ENCODE results near the gene SLC25A47. TPM values are rescaled to one million over a fixed set of nuclear protein-coding genes. Genes with fewer than 3 reads are reported as not detected.

SLC25A47 gene
- total and polyA plus RNA-seq, 4 donors: 23.7 to 469 (median 291) TPM

DNA sequence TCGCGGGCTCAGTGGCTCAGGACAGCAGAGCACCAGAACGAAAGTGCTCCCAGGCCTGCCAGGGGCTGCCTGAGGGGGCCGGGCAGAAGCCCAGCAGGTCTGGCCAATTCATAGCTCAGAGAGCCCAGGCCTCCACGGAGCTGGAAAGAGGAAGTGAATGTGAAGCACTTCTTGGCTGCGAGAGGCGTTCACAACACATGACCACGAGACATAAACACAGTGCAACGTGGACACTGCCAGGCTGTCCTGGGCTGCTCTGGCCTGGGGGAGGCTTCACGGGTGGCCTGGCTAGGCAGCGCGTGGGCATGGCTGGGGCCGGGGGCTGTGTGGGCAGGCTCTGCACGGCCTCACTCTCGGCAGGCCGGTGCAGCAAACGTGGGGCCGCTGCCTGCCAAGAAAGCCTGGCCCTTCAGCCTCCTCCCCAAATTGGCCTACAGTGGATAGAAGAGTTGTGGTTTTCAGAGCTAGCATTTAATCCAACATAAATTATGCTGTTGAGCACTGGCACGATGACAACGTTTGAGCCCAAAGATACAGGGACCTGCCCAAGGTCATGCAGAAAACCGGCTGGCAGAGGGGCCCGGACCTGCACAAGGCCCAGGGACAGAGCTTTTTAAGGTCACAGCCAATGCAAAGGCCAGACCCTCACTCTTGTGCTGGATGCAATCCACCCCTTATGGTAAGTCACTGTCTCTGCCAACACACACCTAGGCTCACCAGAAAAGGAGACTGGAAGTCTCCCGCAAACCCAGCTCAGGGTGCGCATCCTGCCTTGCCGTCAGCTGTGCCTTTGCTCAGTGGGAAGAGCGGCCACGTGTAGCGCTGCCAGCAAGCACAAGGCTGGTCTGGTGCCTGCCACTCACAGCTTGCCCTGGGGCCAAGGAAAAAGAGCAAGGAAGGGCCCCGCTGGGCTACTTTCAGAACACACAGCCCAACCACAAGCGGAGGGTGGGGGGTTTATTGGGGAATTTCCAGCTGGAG, 25.5 kb upstream of the SLC25A47 start:
- WGBS: 74% methylated on average over 30 of the region's 30 CpGs
- H3K27ac ChIP-seq (ENCODE audit: low read depth in 1 of 2, low read length in 2 of 2): peak overlapping the region in 1 of 2 donors; percentile 2
- no peak for DNase-seq (ENCODE audit: low spot score)

DNA sequence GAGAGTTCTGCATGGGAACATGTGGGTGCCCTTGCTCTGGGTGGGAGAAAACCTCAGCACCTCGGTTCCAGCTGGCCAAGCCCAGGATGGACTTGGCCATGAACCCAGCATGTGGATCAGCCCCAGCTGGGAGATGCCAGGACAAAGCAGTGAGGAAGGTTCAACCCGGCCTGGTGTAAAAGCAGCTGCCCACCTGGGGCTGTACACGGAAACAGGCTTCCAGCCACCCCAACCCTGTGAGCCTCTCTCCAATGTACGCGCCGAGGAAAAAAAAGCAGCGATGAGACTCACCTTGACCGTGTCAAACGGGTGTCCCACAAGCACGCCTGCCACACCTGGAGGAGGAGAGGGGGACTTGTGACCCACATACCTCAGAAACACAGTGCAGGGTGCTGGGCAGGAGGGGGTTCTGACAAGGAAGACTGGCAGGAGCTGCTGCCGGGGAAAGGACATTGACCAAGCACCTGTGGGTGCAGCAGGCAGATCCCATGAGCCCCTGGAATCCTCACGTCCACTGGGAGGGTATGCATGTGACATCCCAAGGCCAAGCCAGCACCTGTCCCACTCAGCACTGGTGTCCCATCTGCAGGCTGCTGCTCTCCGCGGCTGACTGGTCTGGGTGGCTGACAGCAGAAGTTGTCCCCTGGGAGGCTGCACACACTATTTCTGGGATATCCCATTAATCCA, 24.4 kb upstream of the SLC25A47 start:
- Histone ChIP-seq H3K4me3 (ENCODE audit: low read depth in 1 of 3, low read length in 3 of 3) (no peak overlapping the region), H3K27me3 (ENCODE audit: control insufficient read depth in 4 of 4, insufficient read depth in 4 of 4, low read length in 3 of 4) (no peaks in the 10 kb centered on the region), H3K27ac (ENCODE audit: low read depth in 1 of 2, low read length in 2 of 2) (no peak overlapping the region), H3K9ac (ENCODE audit: low read depth in 1 of 2, low read length in 2 of 2) (no peak overlapping the region), H3K4me1 (ENCODE audit: control insufficient read depth in 4 of 4, insufficient read depth in 4 of 4, low read length in 3 of 4) (peaks cover 0 to 5% (median under 1%) of the 10 kb centered on the region in 4 donors), H3K36me3 (ENCODE audit: control insufficient read depth in 4 of 4, insufficient read depth in 3 of 4, low read depth in 1 of 4, low read length in 3 of 4) (no peaks in the 10 kb centered on the region), H3K9me3 (ENCODE audit: control insufficient read depth in 4 of 4, low read length in 3 of 4) (no peaks in the 10 kb centered on the region)
- no peak for DNase-seq (ENCODE audit: low spot score)
- WGBS: 92% methylated on average over 14 of the region's 14 CpGs
- TF ChIP-seq GABPA (IDR thresholded peaks at IDR 0.05 in 1 of 2, conservative IDR thresholded peaks at IDR 0.05 in 1 of 2) (no peak), FOXA1 (IDR thresholded peaks at IDR 0.05) (no peak), SP1 (IDR thresholded peaks at IDR 0.05) (no peak), HNF4G (IDR thresholded peaks at IDR 0.05) (no peak), TAF1 (conservative IDR thresholded peaks at IDR 0.05) (no peak), JUND (IDR thresholded peaks at IDR 0.05) (no peak), YY1 (IDR thresholded peaks at IDR 0.05) (no peak), HNF4A (conservative IDR thresholded peaks at IDR 0.05) (no peak), RAD21 (IDR thresholded peaks at IDR 0.05) (no peak), NR2F2 (IDR thresholded peaks at IDR 0.05) (no peak), RXRA (IDR thresholded peaks at IDR 0.05) (no peak), FOXA2 (IDR thresholded peaks at IDR 0.05) (no peak), EGR1 (IDR thresholded peaks at IDR 0.05; ENCODE audit: low read depth in 2 of 2) (no peak)
- TF ChIP-seq, protein P1, sequence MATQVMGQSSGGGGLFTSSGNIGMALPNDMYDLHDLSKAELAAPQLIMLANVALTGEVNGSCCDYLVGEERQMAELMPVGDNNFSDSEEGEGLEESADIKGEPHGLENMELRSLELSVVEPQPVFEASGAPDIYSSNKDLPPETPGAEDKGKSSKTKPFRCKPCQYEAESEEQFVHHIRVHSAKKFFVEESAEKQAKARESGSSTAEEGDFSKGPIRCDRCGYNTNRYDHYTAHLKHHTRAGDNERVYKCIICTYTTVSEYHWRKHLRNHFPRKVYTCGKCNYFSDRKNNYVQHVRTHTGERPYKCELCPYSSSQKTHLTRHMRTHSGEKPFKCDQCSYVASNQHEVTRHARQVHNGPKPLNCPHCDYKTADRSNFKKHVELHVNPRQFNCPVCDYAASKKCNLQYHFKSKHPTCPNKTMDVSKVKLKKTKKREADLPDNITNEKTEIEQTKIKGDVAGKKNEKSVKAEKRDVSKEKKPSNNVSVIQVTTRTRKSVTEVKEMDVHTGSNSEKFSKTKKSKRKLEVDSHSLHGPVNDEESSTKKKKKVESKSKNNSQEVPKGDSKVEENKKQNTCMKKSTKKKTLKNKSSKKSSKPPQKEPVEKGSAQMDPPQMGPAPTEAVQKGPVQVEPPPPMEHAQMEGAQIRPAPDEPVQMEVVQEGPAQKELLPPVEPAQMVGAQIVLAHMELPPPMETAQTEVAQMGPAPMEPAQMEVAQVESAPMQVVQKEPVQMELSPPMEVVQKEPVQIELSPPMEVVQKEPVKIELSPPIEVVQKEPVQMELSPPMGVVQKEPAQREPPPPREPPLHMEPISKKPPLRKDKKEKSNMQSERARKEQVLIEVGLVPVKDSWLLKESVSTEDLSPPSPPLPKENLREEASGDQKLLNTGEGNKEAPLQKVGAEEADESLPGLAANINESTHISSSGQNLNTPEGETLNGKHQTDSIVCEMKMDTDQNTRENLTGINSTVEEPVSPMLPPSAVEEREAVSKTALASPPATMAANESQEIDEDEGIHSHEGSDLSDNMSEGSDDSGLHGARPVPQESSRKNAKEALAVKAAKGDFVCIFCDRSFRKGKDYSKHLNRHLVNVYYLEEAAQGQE (IDR thresholded peaks at IDR 0.05): no peak
- TF ChIP-seq, protein P2, sequence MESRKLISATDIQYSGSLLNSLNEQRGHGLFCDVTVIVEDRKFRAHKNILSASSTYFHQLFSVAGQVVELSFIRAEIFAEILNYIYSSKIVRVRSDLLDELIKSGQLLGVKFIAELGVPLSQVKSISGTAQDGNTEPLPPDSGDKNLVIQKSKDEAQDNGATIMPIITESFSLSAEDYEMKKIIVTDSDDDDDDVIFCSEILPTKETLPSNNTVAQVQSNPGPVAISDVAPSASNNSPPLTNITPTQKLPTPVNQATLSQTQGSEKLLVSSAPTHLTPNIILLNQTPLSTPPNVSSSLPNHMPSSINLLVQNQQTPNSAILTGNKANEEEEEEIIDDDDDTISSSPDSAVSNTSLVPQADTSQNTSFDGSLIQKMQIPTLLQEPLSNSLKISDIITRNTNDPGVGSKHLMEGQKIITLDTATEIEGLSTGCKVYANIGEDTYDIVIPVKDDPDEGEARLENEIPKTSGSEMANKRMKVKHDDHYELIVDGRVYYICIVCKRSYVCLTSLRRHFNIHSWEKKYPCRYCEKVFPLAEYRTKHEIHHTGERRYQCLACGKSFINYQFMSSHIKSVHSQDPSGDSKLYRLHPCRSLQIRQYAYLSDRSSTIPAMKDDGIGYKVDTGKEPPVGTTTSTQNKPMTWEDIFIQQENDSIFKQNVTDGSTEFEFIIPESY (IDR thresholded peaks at IDR 0.05): no peak
- TF ChIP-seq, protein P3, sequence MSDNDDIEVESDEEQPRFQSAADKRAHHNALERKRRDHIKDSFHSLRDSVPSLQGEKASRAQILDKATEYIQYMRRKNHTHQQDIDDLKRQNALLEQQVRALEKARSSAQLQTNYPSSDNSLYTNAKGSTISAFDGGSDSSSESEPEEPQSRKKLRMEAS (IDR thresholded peaks at IDR 0.05): no peak
- TF ChIP-seq, protein P4, sequence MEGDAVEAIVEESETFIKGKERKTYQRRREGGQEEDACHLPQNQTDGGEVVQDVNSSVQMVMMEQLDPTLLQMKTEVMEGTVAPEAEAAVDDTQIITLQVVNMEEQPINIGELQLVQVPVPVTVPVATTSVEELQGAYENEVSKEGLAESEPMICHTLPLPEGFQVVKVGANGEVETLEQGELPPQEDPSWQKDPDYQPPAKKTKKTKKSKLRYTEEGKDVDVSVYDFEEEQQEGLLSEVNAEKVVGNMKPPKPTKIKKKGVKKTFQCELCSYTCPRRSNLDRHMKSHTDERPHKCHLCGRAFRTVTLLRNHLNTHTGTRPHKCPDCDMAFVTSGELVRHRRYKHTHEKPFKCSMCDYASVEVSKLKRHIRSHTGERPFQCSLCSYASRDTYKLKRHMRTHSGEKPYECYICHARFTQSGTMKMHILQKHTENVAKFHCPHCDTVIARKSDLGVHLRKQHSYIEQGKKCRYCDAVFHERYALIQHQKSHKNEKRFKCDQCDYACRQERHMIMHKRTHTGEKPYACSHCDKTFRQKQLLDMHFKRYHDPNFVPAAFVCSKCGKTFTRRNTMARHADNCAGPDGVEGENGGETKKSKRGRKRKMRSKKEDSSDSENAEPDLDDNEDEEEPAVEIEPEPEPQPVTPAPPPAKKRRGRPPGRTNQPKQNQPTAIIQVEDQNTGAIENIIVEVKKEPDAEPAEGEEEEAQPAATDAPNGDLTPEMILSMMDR (IDR thresholded peaks at IDR 0.05; ENCODE audit: low read depth, low read length, missing input control): no peak

More for the DNA sequence above, 25.5 kb upstream of the SLC25A47 start:
- no peaks in the 10 kb centered on the region for H3K27me3 ChIP-seq (ENCODE audit: control insufficient read depth in 4 of 4, insufficient read depth in 4 of 4, low read length in 3 of 4)
- no peaks in the 10 kb centered on the region for H3K36me3 ChIP-seq (ENCODE audit: control insufficient read depth in 4 of 4, insufficient read depth in 3 of 4, low read depth in 1 of 4, low read length in 3 of 4)
- TF ChIP-seq, protein P2 (IDR thresholded peaks at IDR 0.05): no peak
- TF ChIP-seq FOXA2 (IDR thresholded peaks at IDR 0.05) (no peak), JUND (IDR thresholded peaks at IDR 0.05) (no peak), FOXA1 (IDR thresholded peaks at IDR 0.05) (no peak), EGR1 (IDR thresholded peaks at IDR 0.05; ENCODE audit: low read depth in 2 of 2) (no peak)
- TF ChIP-seq, protein P5, sequence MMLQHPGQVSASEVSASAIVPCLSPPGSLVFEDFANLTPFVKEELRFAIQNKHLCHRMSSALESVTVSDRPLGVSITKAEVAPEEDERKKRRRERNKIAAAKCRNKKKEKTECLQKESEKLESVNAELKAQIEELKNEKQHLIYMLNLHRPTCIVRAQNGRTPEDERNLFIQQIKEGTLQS (IDR thresholded peaks at IDR 0.05): no peak
- H3K4me3 ChIP-seq (ENCODE audit: low read depth in 1 of 3, low read length in 3 of 3): no peak overlapping the region
- H3K4me1 ChIP-seq (ENCODE audit: control insufficient read depth in 4 of 4, insufficient read depth in 4 of 4, low read length in 3 of 4): peaks cover 0 to 5% (median under 1%) of the 10 kb centered on the region in 4 donors
- H3K9ac ChIP-seq (ENCODE audit: low read depth in 1 of 2, low read length in 2 of 2): no peak overlapping the region
- no peaks in the 10 kb centered on the region for H3K9me3 ChIP-seq (ENCODE audit: control insufficient read depth in 4 of 4, low read length in 3 of 4)
